Endodermal cell (in vitro differentiated cells): ENCODE results near the gene CSF1. TPM values are rescaled to one million over a fixed set of nuclear protein-coding genes. Genes with fewer than 3 reads are reported as not detected.

Experiments used
- DNase-seq: peaks from one replicate; pipeline ENCODE4 v3.0.0-alpha.2; 2017
- H3K27ac ChIP-seq: 2 replicates; pipeline ENCODE4 v1.5.1; 2013; ENCODE audit warnings: mild to moderate bottlenecking, low read depth, low read length, moderate library complexity
- H3K27me3 ChIP-seq: 2 replicates; pipeline ENCODE4 v1.6.1; 2013; ENCODE audit warnings: mild to moderate bottlenecking, low read length, moderate library complexity; ENCODE audit not compliant: insufficient read depth, control insufficient read depth, poor library complexity, severe bottlenecking
- H3K36me3 ChIP-seq: 2 replicates; pipeline ENCODE4 v1.7.0; 2013; ENCODE audit warnings: mild to moderate bottlenecking, low read length, moderate library complexity; ENCODE audit not compliant: control insufficient read depth, insufficient read depth
- H3K4me1 ChIP-seq: one replicate; pipeline ENCODE4 v1.7.0; 2013; ENCODE audit warnings: low read length; ENCODE audit not compliant: control insufficient read depth, insufficient read depth
- H3K4me3 ChIP-seq: 2 replicates; pipeline ENCODE4 v1.5.1; 2013; ENCODE audit warnings: mild to moderate bottlenecking, low read length, moderate library complexity
- H3K9ac ChIP-seq: 2 replicates; pipeline ENCODE4 v1.6.1; 2013; ENCODE audit warnings: mild to moderate bottlenecking, low read length, moderate library complexity; ENCODE audit not compliant: poor library complexity, severe bottlenecking; ENCODE audit errors: extremely low read depth
- H3K9me3 ChIP-seq: 2 replicates; pipeline ENCODE4 v1.6.1; 2013; ENCODE audit warnings: mild to moderate bottlenecking, low read length, moderate library complexity; ENCODE audit not compliant: control insufficient read depth
- H3K27ac Mint-ChIP-seq: 2 replicates; pipeline ENCODE4 v1.8.0; 2020; ENCODE audit warnings: mixed read lengths
- H3K27me3 Mint-ChIP-seq: 2 replicates; pipeline ENCODE4 v1.8.0; 2021; ENCODE audit warnings: mild to moderate bottlenecking, mixed read lengths; ENCODE audit not compliant: insufficient read depth
- H3K36me3 Mint-ChIP-seq: 2 replicates; pipeline ENCODE4 v1.8.0; 2020; ENCODE audit warnings: low read depth, mixed read lengths
- H3K4me1 Mint-ChIP-seq: 2 replicates; pipeline ENCODE4 v1.8.0; 2020; ENCODE audit warnings: mixed read lengths
- H3K4me3 Mint-ChIP-seq: 2 replicates; pipeline ENCODE4 v1.8.0; 2020; ENCODE audit warnings: mild to moderate bottlenecking, moderate library complexity, mixed read lengths
- H3K9me3 Mint-ChIP-seq: 2 replicates; pipeline ENCODE4 v1.8.0; 2020; ENCODE audit warnings: mild to moderate bottlenecking, mixed read lengths
- WGBS, 2 experiments: methylation state at CpG; one replicate each; pipeline versions ENCODE4 v1.1.5 to v1.1.7; 2013; ENCODE audit warnings: missing lambda C conversion rate in 2 of 2, mixed read lengths in 1 of 2; ENCODE audit not compliant: insufficient coverage in 1 of 2, insufficient read length in 1 of 2; 5-methylcytosine and 5-hydroxymethylcytosine counted together
- total RNA-seq, 2 donors: library from RNA; stranded (reverse); fragmentation: NEBNext Ultra II Directional in 1 of 2; extraction: Animal tissue kit (Norgen Biotek cat#: 25700) in 1 of 2; gene quantifications; 2 replicates in 1 of 2; 3 replicates in 1 of 2; pipeline ENCODE4 v1.2.1, GENCODE V29; 2021
- TF ChIP-seq, protein P1 (sequence below): fragments of 200-600 bp; sonication (generic); conservative IDR thresholded peaks from 2 replicates; pipeline ENCODE4 v1.5.0; 2021; ENCODE audit warnings: antibody characterized with exemption, mild to moderate bottlenecking

CSF1 gene
- total RNA-seq, 2 donors from 2014 or later, result 1.0 to 2.1 TPM

GRCh38 chr1:109963864-109964263 is 53.2 kb downstream of the CSF1 start:
- Histone ChIP-seq H3K27ac (no peak overlapping the region), H3K9ac (no peak overlapping the region), H3K9me3 (no peaks in the 10 kb centered on the region), H3K27me3 (no peaks in the 10 kb centered on the region), H3K4me1 (peaks cover 15% of the 10 kb centered on the region), H3K4me3 (no peak overlapping the region), H3K36me3 (no peaks in the 10 kb centered on the region)
- TF ChIP-seq, protein P1, sequence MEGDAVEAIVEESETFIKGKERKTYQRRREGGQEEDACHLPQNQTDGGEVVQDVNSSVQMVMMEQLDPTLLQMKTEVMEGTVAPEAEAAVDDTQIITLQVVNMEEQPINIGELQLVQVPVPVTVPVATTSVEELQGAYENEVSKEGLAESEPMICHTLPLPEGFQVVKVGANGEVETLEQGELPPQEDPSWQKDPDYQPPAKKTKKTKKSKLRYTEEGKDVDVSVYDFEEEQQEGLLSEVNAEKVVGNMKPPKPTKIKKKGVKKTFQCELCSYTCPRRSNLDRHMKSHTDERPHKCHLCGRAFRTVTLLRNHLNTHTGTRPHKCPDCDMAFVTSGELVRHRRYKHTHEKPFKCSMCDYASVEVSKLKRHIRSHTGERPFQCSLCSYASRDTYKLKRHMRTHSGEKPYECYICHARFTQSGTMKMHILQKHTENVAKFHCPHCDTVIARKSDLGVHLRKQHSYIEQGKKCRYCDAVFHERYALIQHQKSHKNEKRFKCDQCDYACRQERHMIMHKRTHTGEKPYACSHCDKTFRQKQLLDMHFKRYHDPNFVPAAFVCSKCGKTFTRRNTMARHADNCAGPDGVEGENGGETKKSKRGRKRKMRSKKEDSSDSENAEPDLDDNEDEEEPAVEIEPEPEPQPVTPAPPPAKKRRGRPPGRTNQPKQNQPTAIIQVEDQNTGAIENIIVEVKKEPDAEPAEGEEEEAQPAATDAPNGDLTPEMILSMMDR, result no peak
- Mint-ChIP-seq H3K27me3 (peaks cover 58% of the 10 kb centered on the region), H3K4me3 (no peak overlapping the region), H3K4me1 (peaks cover 44% of the 10 kb centered on the region), H3K9me3 (no peaks in the 10 kb centered on the region), H3K27ac (no peak overlapping the region), H3K36me3 (no peaks in the 10 kb centered on the region)
- no peak for DNase-seq
- 93% methylated on average over 1 of the region's 1 CpG; no CpG with 5 or more reads in 1 of the 2 experiments for WGBS, 2 experiments

- TF ChIP-seq, protein P1, result no peak
- H3K4me3 Mint-ChIP-seq, result no peak overlapping the region
- Histone ChIP-seq H3K27me3 (no peaks in the 10 kb centered on the region), H3K36me3 (no peaks in the 10 kb centered on the region), H3K4me1 (no peaks in the 10 kb centered on the region), H3K9ac (no peak overlapping the region), H3K27ac (no peak overlapping the region), H3K9me3 (no peaks in the 10 kb centered on the region), H3K4me3 (no peak overlapping the region)
- DNase-seq, result no peak
- WGBS, 2 experiments, result 93% methylated on average over 3 of the region's 3 CpGs
- no peak overlapping the region for H3K27ac Mint-ChIP-seq
- H3K4me1 Mint-ChIP-seq, result peaks cover 3% of the 10 kb centered on the region
- peaks cover 35% of the 10 kb centered on the region for H3K27me3 Mint-ChIP-seq
- no peaks in the 10 kb centered on the region for H3K9me3 Mint-ChIP-seq
- H3K36me3 Mint-ChIP-seq, result no peaks in the 10 kb centered on the region
These were observed 58.6 kb downstream of the CSF1 start for GRCh38 chr1:109969146-109969829.

- no peaks in the 10 kb centered on the region for H3K4me1 ChIP-seq
- whole genome bisulfite sequencing, 2 experiments, result 95% methylated on average over 3 of the region's 3 CpGs
- peaks cover 35% of the 10 kb centered on the region for H3K27me3 Mint-ChIP-seq
- no peaks in the 10 kb centered on the region for H3K27me3 ChIP-seq
- no peak overlapping the region for H3K4me3 Mint-ChIP-seq
- no peaks in the 10 kb centered on the region for H3K9me3 Mint-ChIP-seq
- no peak overlapping the region for H3K27ac ChIP-seq
- no peak overlapping the region for H3K4me3 ChIP-seq
- no peak for DNase-seq
- H3K36me3 ChIP-seq, result no peaks in the 10 kb centered on the region
- no peaks in the 10 kb centered on the region for H3K9me3 ChIP-seq
- no peak overlapping the region for H3K9ac ChIP-seq
- H3K36me3 Mint-ChIP-seq, result no peaks in the 10 kb centered on the region
- H3K27ac Mint-ChIP-seq, result no peak overlapping the region
- H3K4me1 Mint-ChIP-seq, result peaks cover 3% of the 10 kb centered on the region
- TF ChIP-seq, protein P1, result no peak
These were observed 59.3 kb downstream of the CSF1 start for GRCh38 chr1:109969907-109970306.
